GM23248 (cell line): ENCODE measurements around the gene DXO. TPM values are rescaled to one million over a fixed set of nuclear protein-coding genes. Genes with fewer than 3 reads are reported as not detected.
A peak's percentile ranks its signal among the peaks of the same experiment; 100 is the strongest.
"Not testable (repeated sequence)": the region's sequence is repeated elsewhere in the genome, so short reads cannot be mapped to it uniquely, and the experiment has no call there.

Experiments
- DNase-seq: peaks from one replicate; pipeline ENCODE4 v3.0.0-alpha.2; 2015
- H2AFZ ChIP-seq: fragments of 200-600 bp; sonication (generic); 2 replicates; pipeline ENCODE4 v1.6.1; 2016; ENCODE audit warnings: antibody characterized with exemption
- H3F3A ChIP-seq: fragments of 200-600 bp; sonication (generic); 2 replicates; pipeline ENCODE4 v1.6.1; 2016; ENCODE audit warnings: mild to moderate bottlenecking, antibody characterized with exemption, mixed run types; ENCODE audit not compliant: insufficient read depth
- H3K27ac ChIP-seq: fragments of 200-600 bp; sonication (generic); 2 replicates; pipeline ENCODE4 v1.5.1; 2016; ENCODE audit warnings: mild to moderate bottlenecking
- H3K27me3 ChIP-seq: fragments of 200-600 bp; sonication (generic); replicated peaks from 2 replicates; pipeline ENCODE4 v1.6.1; 2016; ENCODE audit warnings: mild to moderate bottlenecking; ENCODE audit not compliant: insufficient read depth
- H3K36me3 ChIP-seq: fragments of 200-600 bp; sonication (generic); 2 replicates; pipeline ENCODE4 v1.6.1; 2016; ENCODE audit warnings: low read depth, mild to moderate bottlenecking
- H3K4me1 ChIP-seq: fragments of 200-600 bp; sonication (generic); 2 replicates; pipeline ENCODE4 v1.6.1; 2016; ENCODE audit warnings: mild to moderate bottlenecking; ENCODE audit not compliant: insufficient read depth
- H3K4me2 ChIP-seq: fragments of 200-600 bp; sonication (generic); one replicate; pipeline ENCODE4 v1.6.1; 2016; ENCODE audit warnings: mild to moderate bottlenecking; ENCODE audit not compliant: unreplicated experiment
- H3K4me3 ChIP-seq: fragments of 200-600 bp; sonication (generic); 2 replicates; pipeline ENCODE4 v1.5.1; 2016; ENCODE audit warnings: mild to moderate bottlenecking
- H3K79me2 ChIP-seq: fragments of 200-600 bp; sonication (generic); 2 replicates; pipeline ENCODE4 v1.6.1; 2016; ENCODE audit warnings: mild to moderate bottlenecking; ENCODE audit not compliant: insufficient read depth
- H3K9ac ChIP-seq: fragments of 200-600 bp; sonication (generic); 2 replicates; pipeline ENCODE4 v1.6.1; 2016; ENCODE audit warnings: mild to moderate bottlenecking
- H3K9me2 ChIP-seq: fragments of 200-600 bp; sonication (generic); 2 replicates; pipeline ENCODE4 v1.6.1; 2016; ENCODE audit warnings: mixed run types, mild to moderate bottlenecking, moderate library complexity; ENCODE audit not compliant: insufficient read depth
- H3K9me3 ChIP-seq: fragments of 200-600 bp; sonication (generic); one replicate; pipeline ENCODE4 v1.6.1; 2017; ENCODE audit warnings: low read depth
- H4K20me1 ChIP-seq: fragments of 200-600 bp; sonication (generic); 2 replicates; pipeline ENCODE4 v1.6.0; 2016; ENCODE audit not compliant: insufficient read depth
- EZH2 ChIP-seq: fragments of 200-600 bp; sonication (generic); IDR thresholded peaks from 2 replicates; pipeline ENCODE4 v1.6.1; 2018; ENCODE audit warnings: antibody characterized with exemption, mild to moderate bottlenecking; ENCODE audit not compliant: insufficient read depth, poor library complexity, severe bottlenecking
- EZH2phosphoT487 ChIP-seq: fragments of 200-600 bp; sonication (generic); IDR thresholded peaks from 2 replicates; pipeline ENCODE4 v1.6.1; 2018; ENCODE audit warnings: antibody characterized with exemption, moderate library complexity, mild to moderate bottlenecking, low read depth; ENCODE audit not compliant: insufficient read depth
- WGBS, 2 experiments: methylation state at CpG; one replicate each; pipeline ENCODE4 v1.1.6; 2015 to 2017; ENCODE audit warnings: low lambda C conversion rate in 2 of 2, low coverage in 1 of 2; ENCODE audit errors: missing lambda C conversion rate in 2 of 2; 5-methylcytosine and 5-hydroxymethylcytosine counted together
- in situ Hi-C: fragments of 300-500 bp; cut with MboI; formaldehyde crosslinking; loops from 2 replicates; pipeline ENCODE4 v1.15.0; 2020
- polyA plus RNA-seq: library from polyadenylated mRNA; unstranded; fragments of >200 nt; fragmentation: Nextera tagmentation; extraction: Ambion mirVana; gene quantifications from 2 replicates; pipeline ENCODE4 v1.2.1, GENCODE V29; 2016
- total RNA-seq: library from RNA; depleted of rRNA; stranded (reverse); fragments of >200 nt; shearing (Covaris generic); gene quantifications from 2 replicates; pipeline ENCODE4 v1.2.3, GENCODE V29; 2014

The DXO gene
- total and polyA plus RNA-seq, 2 experiments from 2014 or later = 24.2 to 26.6 TPM

DNA sequence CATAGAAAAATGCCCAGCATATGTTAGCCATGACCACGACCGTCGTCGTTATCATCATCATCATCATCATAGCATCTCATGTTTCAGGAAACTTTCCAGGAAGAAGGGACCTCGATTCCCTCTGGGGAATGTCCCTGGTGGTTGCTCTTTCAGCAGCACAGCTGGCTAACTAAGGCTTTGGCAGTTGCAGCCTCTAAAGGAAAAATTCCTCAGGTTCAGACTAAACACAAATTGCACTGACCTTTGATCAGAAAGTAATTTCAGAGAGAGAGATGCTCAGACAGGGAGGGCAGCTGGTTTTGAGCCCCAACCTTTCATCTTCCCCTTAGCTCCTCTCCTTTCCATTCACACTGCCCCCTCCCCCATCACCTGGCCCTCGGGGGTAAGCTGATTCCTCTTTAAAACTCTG, 31.7 kb downstream of the DXO start:
- no peaks in the 10 kb centered on the region for H3K9me3 ChIP-seq
- H4K20me1 ChIP-seq = no peaks in the 10 kb centered on the region
- in situ Hi-C loops = no loop called here
- H3K27me3 ChIP-seq = no peaks in the 10 kb centered on the region
- H3K9me2 ChIP-seq = no peaks in the 10 kb centered on the region
- TF ChIP-seq EZH2 (no peak), EZH2phosphoT487 (no peak)
- H3F3A ChIP-seq = no peaks in the 10 kb centered on the region
- no peak overlapping the region for H3K9ac ChIP-seq
- DNase-seq = peak; percentile 23
- H3K36me3 ChIP-seq = no peaks in the 10 kb centered on the region
- no peak overlapping the region for H2AFZ ChIP-seq
- 27 to 28% methylated on average over 6 of the region's 6 CpGs for WGBS, 2 experiments
- no peak overlapping the region for H3K4me2 ChIP-seq
- H3K4me3 ChIP-seq = no peak overlapping the region
- no peaks in the 10 kb centered on the region for H3K79me2 ChIP-seq
- no peak overlapping the region for H3K27ac ChIP-seq
- H3K4me1 ChIP-seq = peaks cover 3% of the 10 kb centered on the region

DNA sequence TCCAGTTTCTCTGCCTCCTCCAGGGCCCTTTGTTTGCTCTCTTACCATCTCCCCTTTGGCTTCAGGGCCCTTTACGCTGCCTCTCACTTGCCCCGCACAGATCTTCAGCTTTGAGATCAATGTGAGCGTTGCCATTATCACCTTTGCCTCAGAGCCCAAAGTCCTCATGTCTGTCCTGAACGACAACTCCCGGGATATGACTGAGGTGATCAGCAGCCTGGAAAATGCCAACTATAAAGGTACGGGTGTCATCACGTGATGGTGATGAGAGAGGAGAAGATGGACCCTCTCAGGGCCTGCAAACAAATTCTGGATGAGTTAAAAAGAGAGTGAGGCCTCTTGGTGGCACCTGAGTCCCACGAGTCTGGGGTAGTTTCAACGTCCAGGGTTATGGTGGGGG, 36.1 kb downstream of the DXO start:
- H4K20me1 ChIP-seq = no peaks in the 10 kb centered on the region
- no peak for TF ChIP-seq EZH2
- TF ChIP-seq EZH2phosphoT487 = no peak
- WGBS, 2 experiments = 77 to 79% methylated on average over 9 of the region's 9 CpGs
- H3K4me1 ChIP-seq = no peaks in the 10 kb centered on the region
- no peaks in the 10 kb centered on the region for H3F3A ChIP-seq
- H3K4me2 ChIP-seq = no peak overlapping the region
- H3K27me3 ChIP-seq = no peaks in the 10 kb centered on the region
- H2AFZ ChIP-seq = no peak overlapping the region
- H3K79me2 ChIP-seq = no peaks in the 10 kb centered on the region
- no peak overlapping the region for H3K4me3 ChIP-seq
- in situ Hi-C loops = no loop called here
- H3K9ac ChIP-seq = no peak overlapping the region
- DNase-seq = no peak
- no peaks in the 10 kb centered on the region for H3K9me3 ChIP-seq
- no peaks in the 10 kb centered on the region for H3K36me3 ChIP-seq
- H3K9me2 ChIP-seq = no peaks in the 10 kb centered on the region
- H3K27ac ChIP-seq = no peak overlapping the region

DNA sequence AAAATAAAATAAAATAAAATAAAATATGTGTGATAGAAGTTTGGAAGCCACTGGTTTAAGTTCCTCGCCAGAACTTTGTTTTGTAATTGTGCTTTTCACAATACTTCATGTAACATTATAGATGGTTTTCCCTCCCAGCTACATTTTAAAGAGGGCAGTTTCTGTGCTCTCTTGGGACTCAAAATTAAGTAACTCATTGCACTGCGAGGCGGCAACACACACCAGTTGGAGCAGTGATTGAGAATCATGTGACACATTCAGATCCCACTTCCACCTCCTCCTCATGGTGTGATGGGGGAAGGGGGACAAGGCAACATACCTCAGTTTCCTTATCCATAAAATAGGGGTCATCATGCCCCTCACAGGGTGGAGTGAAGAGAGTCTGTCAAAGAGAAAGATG, 36.9 kb downstream of the DXO start:
- Histone ChIP-seq H3K27ac (no peak overlapping the region), H3K9ac (no peak overlapping the region), H3K27me3 (no peaks in the 10 kb centered on the region), H3K9me3 (no peaks in the 10 kb centered on the region), H3K4me3 (no peak overlapping the region), H3K4me2 (no peak overlapping the region), H3K36me3 (no peaks in the 10 kb centered on the region), H3K4me1 (no peaks in the 10 kb centered on the region), H3K79me2 (no peaks in the 10 kb centered on the region), H4K20me1 (no peaks in the 10 kb centered on the region), H3F3A (no peaks in the 10 kb centered on the region), H2AFZ (no peak overlapping the region), H3K9me2 (no peaks in the 10 kb centered on the region)
- no peak for TF ChIP-seq EZH2phosphoT487
- TF ChIP-seq EZH2 = no peak
- in situ Hi-C loops = no loop called here
- no peak for DNase-seq
- 85 to 89% methylated on average over 3 of the region's 3 CpGs for WGBS, 2 experiments

DNA sequence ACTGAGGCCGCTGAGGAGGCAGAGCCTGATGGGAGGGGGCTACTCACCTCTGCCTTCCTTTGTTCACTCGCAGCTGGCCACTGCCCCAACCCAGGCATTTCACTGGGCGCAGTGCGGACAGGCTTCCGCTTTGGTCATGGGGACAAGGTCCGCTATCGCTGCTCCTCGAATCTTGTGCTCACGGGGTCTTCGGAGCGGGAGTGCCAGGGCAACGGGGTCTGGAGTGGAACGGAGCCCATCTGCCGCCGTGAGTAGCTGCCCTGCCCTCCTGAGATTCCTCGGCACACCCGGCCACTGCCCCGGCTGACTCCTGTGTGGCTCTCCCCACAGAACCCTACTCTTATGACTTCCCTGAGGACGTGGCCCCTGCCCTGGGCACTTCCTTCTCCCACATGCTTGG, 38.4 kb downstream of the DXO start:
- H3K4me2 ChIP-seq = no peak overlapping the region
- no peaks in the 10 kb centered on the region for H3K4me1 ChIP-seq
- 84 to 87% methylated on average over 19 of the region's 19 CpGs for WGBS, 2 experiments
- H3K79me2 ChIP-seq = no peaks in the 10 kb centered on the region
- no peak overlapping the region for H3K27ac ChIP-seq
- H3F3A ChIP-seq = no peaks in the 10 kb centered on the region
- H4K20me1 ChIP-seq = no peaks in the 10 kb centered on the region
- in situ Hi-C loops = no loop called here
- TF ChIP-seq EZH2 = no peak
- TF ChIP-seq EZH2phosphoT487 = no peak
- DNase-seq = no peak
- H3K27me3 ChIP-seq = no peaks in the 10 kb centered on the region
- H2AFZ ChIP-seq = no peak overlapping the region
- no peaks in the 10 kb centered on the region for H3K9me3 ChIP-seq
- H3K9ac ChIP-seq = no peak overlapping the region
- H3K36me3 ChIP-seq = no peaks in the 10 kb centered on the region
- no peaks in the 10 kb centered on the region for H3K9me2 ChIP-seq
- H3K4me3 ChIP-seq = no peak overlapping the region

DNA sequence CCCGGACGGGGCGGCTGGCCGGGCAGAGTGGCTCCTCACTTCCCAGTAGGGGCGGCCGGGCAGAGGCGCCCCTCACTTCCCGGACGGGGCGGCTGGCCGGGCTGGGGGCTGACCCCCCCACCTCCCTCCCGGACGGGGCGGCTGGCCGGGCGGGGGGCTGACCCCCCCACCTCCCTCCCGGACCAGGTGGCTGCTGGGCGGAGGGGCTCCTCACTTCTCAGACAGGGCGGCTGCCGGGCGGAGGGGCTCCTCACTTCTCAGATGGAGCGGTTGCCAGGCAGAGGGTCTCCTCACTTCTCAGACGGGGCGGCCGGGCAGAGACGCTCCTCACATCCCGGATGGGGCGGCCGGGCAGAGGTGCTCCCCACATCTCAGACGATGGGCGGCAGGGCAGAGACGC, 39.8 kb downstream of the DXO start:
- H3K4me2 ChIP-seq, DNase-seq, in situ Hi-C loops, H3K9me2 ChIP-seq, H3K4me1 ChIP-seq, H3K79me2 ChIP-seq, H3F3A ChIP-seq, H3K9ac ChIP-seq, H3K36me3 ChIP-seq, H3K9me3 ChIP-seq, H2AFZ ChIP-seq, H3K4me3 ChIP-seq, H3K27ac ChIP-seq, H3K27me3 ChIP-seq, H4K20me1 ChIP-seq: not testable (repeated sequence)
- WGBS, 2 experiments = 88% methylated on average over 26 of the region's 32 CpGs; no CpG with 5 or more reads in 1 of the 2 experiments
